ENCODE data around the gene MAPK10.

DNA sequence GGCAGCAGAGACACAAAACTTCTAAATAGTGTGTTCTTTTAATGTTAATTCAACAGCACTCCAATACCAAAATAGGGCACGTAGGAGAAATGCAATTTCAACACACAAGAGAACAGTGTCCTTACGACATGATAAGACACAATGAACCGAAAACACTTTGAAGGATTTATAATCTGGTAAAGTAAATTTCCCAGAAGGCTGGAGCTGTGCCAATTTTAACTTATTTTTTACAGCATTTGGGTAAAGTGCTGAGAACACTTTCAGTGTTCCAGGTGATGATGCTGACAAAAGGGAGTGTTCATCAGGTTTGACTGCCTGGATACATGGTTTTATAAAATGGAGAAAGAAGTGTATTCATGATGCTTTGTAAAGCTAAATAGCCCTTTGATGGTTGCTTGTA is 76.5 kb downstream of the MAPK10 start:
- TF ChIP-seq, protein P1, sequence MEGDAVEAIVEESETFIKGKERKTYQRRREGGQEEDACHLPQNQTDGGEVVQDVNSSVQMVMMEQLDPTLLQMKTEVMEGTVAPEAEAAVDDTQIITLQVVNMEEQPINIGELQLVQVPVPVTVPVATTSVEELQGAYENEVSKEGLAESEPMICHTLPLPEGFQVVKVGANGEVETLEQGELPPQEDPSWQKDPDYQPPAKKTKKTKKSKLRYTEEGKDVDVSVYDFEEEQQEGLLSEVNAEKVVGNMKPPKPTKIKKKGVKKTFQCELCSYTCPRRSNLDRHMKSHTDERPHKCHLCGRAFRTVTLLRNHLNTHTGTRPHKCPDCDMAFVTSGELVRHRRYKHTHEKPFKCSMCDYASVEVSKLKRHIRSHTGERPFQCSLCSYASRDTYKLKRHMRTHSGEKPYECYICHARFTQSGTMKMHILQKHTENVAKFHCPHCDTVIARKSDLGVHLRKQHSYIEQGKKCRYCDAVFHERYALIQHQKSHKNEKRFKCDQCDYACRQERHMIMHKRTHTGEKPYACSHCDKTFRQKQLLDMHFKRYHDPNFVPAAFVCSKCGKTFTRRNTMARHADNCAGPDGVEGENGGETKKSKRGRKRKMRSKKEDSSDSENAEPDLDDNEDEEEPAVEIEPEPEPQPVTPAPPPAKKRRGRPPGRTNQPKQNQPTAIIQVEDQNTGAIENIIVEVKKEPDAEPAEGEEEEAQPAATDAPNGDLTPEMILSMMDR (IDR thresholded peaks at IDR 0.05): no peak
- no peak for TF ChIP-seq EP300 (IDR thresholded peaks at IDR 0.05; ENCODE audit: low read depth)
